GM12801 (cell line): Measurements from ENCODE around the gene TRAPPC4.

Source experiments
- CTCF ChIP-seq: IDR thresholded peaks from one replicate; pipeline ENCODE4 v1.5.1; 2011; ENCODE audit warnings: control low read depth; ENCODE audit not compliant: insufficient read length; ENCODE audit errors: extremely low read depth

The TRAPPC4 gene

GRCh38 chr11:118984825-118985224 lies 33.7 kb upstream of the TRAPPC4 start:
- no peak for TF ChIP-seq CTCF

GRCh38 chr11:118988280-118988679 lies 30.3 kb upstream of the TRAPPC4 start:
- no peak for TF ChIP-seq CTCF

- TF ChIP-seq CTCF = no peak
Measured at GRCh38 chr11:118996926-118997626, 21.5 kb upstream of the TRAPPC4 start.

- no peak for TF ChIP-seq CTCF
Measured at GRCh38 chr11:118997627-118998387, 20.8 kb upstream of the TRAPPC4 start, which contains the start of gene CENATAC. CENATAC (plus strand) TSS chr11:118998138; CDS start chr11:118998198, 60 bp downstream.

- no peak for TF ChIP-seq CTCF
Measured at GRCh38 chr11:118998388-118998717, 20.2 kb upstream of the TRAPPC4 start.

- TF ChIP-seq CTCF = no peak
Measured at GRCh38 chr11:118998822-118999221, 19.7 kb upstream of the TRAPPC4 start.

GRCh38 chr11:119000906-119001305 lies 17.7 kb upstream of the TRAPPC4 start:
- no peak for TF ChIP-seq CTCF
